ENCODE measurements around the gene ARHGAP22. TPM values are rescaled to one million over a fixed set of nuclear protein-coding genes. Genes with fewer than 3 reads are reported as not detected.

Gene ARHGAP22
- total and polyA plus RNA-seq, 2 of the 4 experiments (the other 2 are of a cell fraction) = 28.3 to 30.2 TPM

GRCh38 chr10:48439031-48439430 is 165.8 kb downstream of the ARHGAP22 start:
- Histone ChIP-seq H3K36me3 (ENCODE audit: control insufficient read depth, insufficient read depth, low read length) (peaks cover 3% of the 10 kb centered on the region), H3K23ac (ENCODE audit: low read depth, low read length) (peak overlapping the region; percentile 92), H2AK9ac (replicated peaks; ENCODE audit: low read depth, low read length, poor library complexity) (no peak overlapping the region), H3K4me3 (ENCODE audit: insufficient read depth, low read depth, low read length) (no peak overlapping the region), H3K9me1 (ENCODE audit: insufficient read depth, low read length) (peaks cover 21% of the 10 kb centered on the region), H2AFZ (replicated peaks; ENCODE audit: low read length, poor library complexity) (no peak overlapping the region), H4K8ac (ENCODE audit: low read depth in 2 of 2, low read length in 2 of 2) (peak overlapping the region in 1 of 2 experiments; percentile 77; a peak in 1 of 4 replicates), H2AK5ac (ENCODE audit: low read depth, low read length) (0 out of 2 replicates have a peak overlapping the region, but pooled peaks have one; percentile 6), H2BK5ac (ENCODE audit: low read depth, low read length, poor library complexity, severe bottlenecking) (peak overlapping the region; percentile 75), H3K9ac (ENCODE audit: low read depth, low read length) (no peak overlapping the region), H3K9me3 (ENCODE audit: control insufficient read depth, insufficient read depth, low read length) (no peaks in the 10 kb centered on the region), H2BK15ac (ENCODE audit: low read depth, low read length) (peak overlapping the region; percentile 4; the same call in 1 of the 3 replicates), H3K4me2 (ENCODE audit: low read depth, low read length) (peak overlapping the region; percentile 11; the same call in 1 of the 2 replicates), H2BK20ac (ENCODE audit: low read depth, low read length) (peak overlapping the region; percentile 79; the same call in 1 of the 2 replicates), H3K27ac (ENCODE audit: insufficient read depth, low read length) (no peak overlapping the region), H3K27me3 (ENCODE audit: control insufficient read depth, insufficient read depth, low read length) (no peaks in the 10 kb centered on the region), H4K91ac (ENCODE audit: insufficient read depth, low read depth, low read length) (no peak overlapping the region), H3K4me1 (ENCODE audit: control insufficient read depth, insufficient read depth, low read length) (peaks cover 8% of the 10 kb centered on the region), H3K4ac (ENCODE audit: low read depth, low read length) (peak overlapping the region; percentile 69), H3K18ac (ENCODE audit: low read depth, low read length) (peak overlapping the region; percentile 80; the same call in 1 of the 2 replicates), H4K5ac (ENCODE audit: low read depth, low read length) (no peak overlapping the region), H4K20me1 (ENCODE audit: insufficient read depth, low read length) (peaks cover 4% of the 10 kb centered on the region; the same call in 1 of the 2 replicates), H3K79me1 (ENCODE audit: low read depth in 1 of 2, low read length in 2 of 2) (peaks cover 0 to 16% of the 10 kb centered on the region in 2 experiments; a peak in 1 of 4 replicates), H3K14ac (replicated peaks; ENCODE audit: low read depth, low read length) (0 out of 2 replicates have a peak overlapping the region, but pooled peaks have one; percentile 33), H3K56ac (ENCODE audit: extremely low read depth, insufficient read depth, low read length) (no peak overlapping the region), H2BK120ac (ENCODE audit: low read depth, low read length) (peak overlapping the region; percentile 75; the same call in 1 of the 2 replicates)
- intact Hi-C loops (cut with micrococcal nuclease) (loop anchor here (5.0 kb wide), 1 partner anchor 127 kb away; no protein-coding TSS in a partner anchor), in situ Hi-C loops (cut with MboI; ENCODE audit: low sequenced_read_pairs) (no loop called here), dilution Hi-C loops (cut with HindIII; ENCODE audit: low sequenced_read_pairs, unreplicated experiment) (no loop called here)
- TF ChIP-seq SMC3 (IDR thresholded peaks at IDR 0.05; ENCODE audit: low read depth, low read length) = 0 out of 2 replicates have a peak, but pooled peaks have one; percentile 6
- TF ChIP-seq RFX5 (IDR thresholded peaks at IDR 0.05; ENCODE audit: low read depth, low read length) = no peak
- ATAC-seq (ENCODE audit: low read depth) (peak; percentile 74), DNase-seq (peak; percentile 81)
- no CpG with 5 or more reads among the region's 2 CpGs for WGBS, 2 experiments (ENCODE audit: extremely low coverage in 2 of 2, insufficient read length in 1 of 2)
- no TSS peak for BruUV-seq (replicated peaks)
- ChIA-PET CTCF (no interaction called here), POLR2A (ENCODE audit: unreplicated experiment) (no interaction called here)

Measured in IMR-90 (cell line).